HCT116 (cell line): ENCODE results near the gene IGFLR1. TPM values are rescaled to one million over a fixed set of nuclear protein-coding genes. Genes with fewer than 3 reads are reported as not detected.

Experiments used
- ATAC-seq: fragments of 200-7000 bp; cut with Tn5 transposase; 2 replicates; pipeline ENCODE4 v1.9.1; 2020; ENCODE audit warnings: mild to moderate bottlenecking, moderate library complexity
- BruUV-seq: library from RNA; stranded (reverse); fragments of 400-500 nt; replicated peaks from 2 replicates; lab custom pipeline; 2021; lab: Mats Ljungman, UMichigan
- CTCF ChIA-PET: fragments of 300-600 bp; sonication (Branson Sonifier 250); formaldehyde crosslinking; loops from one replicate; lab custom pipeline; 2021; ENCODE audit warnings: antibody characterized with exemption; lab: Charles Lee
- POLR2A ChIA-PET: fragments of 300-600, 350-600 bp; sonication (Branson Sonifier 250); formaldehyde crosslinking; loops from one replicate; lab custom pipeline; 2021; ENCODE audit warnings: antibody characterized with exemption; lab: Charles Lee
- RAD21 ChIA-PET, 2 experiments: fragments of 300-600 bp; sonication (Branson Sonifier 250); formaldehyde crosslinking; loops; one replicate each; lab custom pipeline; 2023; ENCODE audit warnings: low total read pairs in 2 of 2; ENCODE audit not compliant: uncharacterized antibody in 2 of 2, unreplicated experiment in 2 of 2, low non-redundant PET in 1 of 2; lab: Charles Lee
- DNase-seq: peaks from one replicate; pipeline ENCODE4 v3.0.0-alpha.2; 2010; ENCODE audit warnings: low read depth, low spot score
- H2AFZ ChIP-seq: fragments of 200-600 bp; shearing (Covaris generic), sonication (generic); 2 replicates; pipeline ENCODE4 v1.6.1; 2017; ENCODE audit warnings: low read depth, mixed run types, mixed read lengths, antibody characterized with exemption, low read length; ENCODE audit not compliant: poor library complexity, severe bottlenecking
- H3K27ac ChIP-seq: 2 replicates; pipeline ENCODE4 v1.5.1; 2012; ENCODE audit warnings: low read depth, low read length
- H3K27me3 ChIP-seq: fragments of 200-600 bp; sonication (generic); 2 replicates; pipeline ENCODE4 v1.6.1; 2016; ENCODE audit warnings: mixed run types, low read length, mixed read lengths; ENCODE audit not compliant: insufficient read depth
- H3K36me3 ChIP-seq, 2 experiments: fragments of 200-500 bp in 1 of 2; fragments of 200-600 bp in 1 of 2; sonication (Bioruptor generic) in 1 of 2; sonication (generic) in 1 of 2; 2 replicates each; pipeline versions ENCODE4 v1.5.1 to v1.6.1; 2014 to 2016; ENCODE audit warnings: low read length in 2 of 2, inconsistent platforms in 1 of 2, mixed read lengths in 1 of 2, mixed run types in 1 of 2; ENCODE audit not compliant: insufficient read depth in 2 of 2, control insufficient read depth in 1 of 2
- H3K4me1 ChIP-seq, 2 experiments: fragments of 200-600 bp in 1 of 2; sonication (generic) in 1 of 2; 2 replicates each; pipeline versions ENCODE4 v1.5.1 to v1.6.1; 2012 to 2017; ENCODE audit warnings: low read length in 2 of 2, inconsistent platforms in 1 of 2, mild to moderate bottlenecking in 1 of 2, mixed read lengths in 1 of 2, mixed run types in 1 of 2, moderate library complexity in 1 of 2; ENCODE audit not compliant: insufficient read depth in 2 of 2, control insufficient read depth in 1 of 2
- H3K4me2 ChIP-seq: fragments of 200-600 bp; sonication (generic); 2 replicates; pipeline ENCODE4 v1.6.1; 2017; ENCODE audit warnings: mixed run types, low read length, mixed read lengths
- H3K4me3 ChIP-seq, 2 experiments: fragments of 200-600 bp in 1 of 2; sonication (generic) in 1 of 2; replicated peaks in 1 of 2; 2 replicates each; pipeline ENCODE4 v1.5.1; 2011 to 2016; ENCODE audit warnings: low read length in 2 of 2, control low read depth in 1 of 2, low read depth in 1 of 2, mild to moderate bottlenecking in 1 of 2, mixed read lengths in 1 of 2, mixed run types in 1 of 2
- H3K79me2 ChIP-seq: fragments of 200-600 bp; sonication (generic); 2 replicates; pipeline ENCODE4 v1.6.1; 2017; ENCODE audit warnings: mild to moderate bottlenecking, mixed run types, low read length, moderate library complexity, mixed read lengths; ENCODE audit not compliant: insufficient read depth
- H3K9ac ChIP-seq: fragments of 200-600 bp; sonication (generic); 2 replicates; pipeline ENCODE4 v1.6.1; 2016; ENCODE audit warnings: low read length, mixed read lengths
- H3K9me2 ChIP-seq: fragments of 200-600 bp; sonication (generic), shearing (Covaris generic); 2 replicates; pipeline ENCODE4 v1.6.1; 2017; ENCODE audit warnings: mixed run types, mild to moderate bottlenecking, moderate library complexity; ENCODE audit not compliant: insufficient read depth
- H3K9me3 ChIP-seq, 2 experiments: fragments of 200-500 bp in 1 of 2; fragments of 200-600 bp in 1 of 2; sonication (Bioruptor generic) in 1 of 2; sonication (generic) in 1 of 2; 2 replicates each; pipeline ENCODE4 v1.6.1; 2014 to 2017; ENCODE audit warnings: low read length in 2 of 2, mixed read lengths in 2 of 2, inconsistent platforms in 1 of 2, low read depth in 1 of 2, mild to moderate bottlenecking in 1 of 2, mixed run types in 1 of 2, moderate library complexity in 1 of 2; ENCODE audit not compliant: control insufficient read depth in 1 of 2, insufficient read depth in 1 of 2
- H4K20me1 ChIP-seq: fragments of 200-600 bp; sonication (generic), shearing (Covaris generic); 2 replicates; pipeline ENCODE4 v1.6.1; 2017; ENCODE audit warnings: mixed run types, mild to moderate bottlenecking, moderate library complexity; ENCODE audit not compliant: insufficient read depth
- CBX3 ChIP-seq: IDR thresholded peaks from 2 replicates; pipeline ENCODE4 v1.6.1; 2012; ENCODE audit warnings: low read depth
- CEBPB ChIP-seq: IDR thresholded peaks from 2 replicates; pipeline ENCODE4 v1.6.1; 2012; ENCODE audit warnings: low read depth
- CTCF ChIP-seq, 3 experiments: fragments of 200-600 bp in 1 of 3; sonication (generic) in 1 of 3; IDR thresholded peaks in 2 of 3; conservative IDR thresholded peaks in 1 of 3; 2 replicates each; pipeline ENCODE4 v1.5.1; 2012 to 2017; ENCODE audit warnings: low read depth in 2 of 3, low read length in 2 of 3, antibody characterized with exemption in 1 of 3, borderline replicate concordance in 1 of 3, control low read depth in 1 of 3, mild to moderate bottlenecking in 1 of 3, mixed read lengths in 1 of 3, mixed run types in 1 of 3, moderate library complexity in 1 of 3; ENCODE audit not compliant: insufficient read depth in 1 of 3
- ELF1 ChIP-seq: IDR thresholded peaks from 2 replicates; pipeline ENCODE4 v1.6.1; 2012; ENCODE audit warnings: low read depth, borderline replicate concordance
- FOSL1 ChIP-seq: IDR thresholded peaks from 2 replicates; pipeline ENCODE4 v1.6.1; 2012; ENCODE audit warnings: low read depth
- MAX ChIP-seq: IDR thresholded peaks from 2 replicates; pipeline ENCODE4 v1.6.1; 2012
- POLR2A ChIP-seq: IDR thresholded peaks from 2 replicates; pipeline ENCODE4 v1.7.0; 2011; ENCODE audit warnings: borderline replicate concordance; ENCODE audit not compliant: insufficient read depth, insufficient read length; ENCODE audit errors: extremely low read depth
- POLR2AphosphoS5 ChIP-seq: IDR thresholded peaks from 2 replicates; pipeline ENCODE4 v1.6.1; 2011; ENCODE audit warnings: mild to moderate bottlenecking, low read depth, low read length, moderate library complexity
- RAD21 ChIP-seq: IDR thresholded peaks from 2 replicates; pipeline ENCODE4 v1.6.1; 2012; ENCODE audit warnings: low read depth, mild to moderate bottlenecking
- SP1 ChIP-seq: IDR thresholded peaks from 2 replicates; pipeline ENCODE4 v1.6.1; 2012; ENCODE audit warnings: low read depth
- SRF ChIP-seq: IDR thresholded peaks from 2 replicates; pipeline ENCODE4 v1.6.1; 2012; ENCODE audit warnings: low read depth
- TCF7L2 ChIP-seq: IDR thresholded peaks from 2 replicates; pipeline ENCODE4 v1.7.0; 2011; ENCODE audit warnings: borderline replicate concordance, inconsistent platforms; ENCODE audit not compliant: insufficient read depth, insufficient read length; ENCODE audit errors: extremely low read depth
- YY1 ChIP-seq: IDR thresholded peaks from 2 replicates; pipeline ENCODE4 v1.6.1; 2011; ENCODE audit warnings: low read length, low read depth, moderate library complexity, mild to moderate bottlenecking; ENCODE audit not compliant: insufficient replicate concordance; ENCODE audit errors: extremely low read depth
- ZBTB33 ChIP-seq: IDR thresholded peaks from 2 replicates; pipeline ENCODE4 v1.6.1; 2011; ENCODE audit warnings: mild to moderate bottlenecking, low read length, moderate library complexity; ENCODE audit not compliant: insufficient replicate concordance; ENCODE audit errors: extremely low read depth
- ZNF274 ChIP-seq: fragments of 200-500 bp; sonication (Bioruptor generic); IDR thresholded peaks from 2 replicates; pipeline ENCODE4 v1.6.1; 2014; ENCODE audit warnings: mild to moderate bottlenecking, low read depth, low read length, inconsistent platforms
- intact Hi-C: fragments of 100-400 bp; cut with micrococcal nuclease; formaldehyde crosslinking; loops from 2 replicates; pipeline ENCODE4 v1.10.0; 2022
- total RNA-seq: library from RNA; stranded (reverse); gene quantifications from one replicate; pipeline ENCODE4 v1.2.1, GENCODE V29; 2021; ENCODE audit not compliant: unreplicated experiment
- TF ChIP-seq, protein P1 (sequence below): IDR thresholded peaks from 2 replicates; pipeline ENCODE4 v1.6.1; 2012
- TF ChIP-seq, protein P2 (sequence below): IDR thresholded peaks from 2 replicates; pipeline ENCODE4 v1.6.1; 2012; ENCODE audit warnings: low read depth

The IGFLR1 gene
- total RNA-seq, 1 experiment from 2014 or later: 8.3 TPM

DNA sequence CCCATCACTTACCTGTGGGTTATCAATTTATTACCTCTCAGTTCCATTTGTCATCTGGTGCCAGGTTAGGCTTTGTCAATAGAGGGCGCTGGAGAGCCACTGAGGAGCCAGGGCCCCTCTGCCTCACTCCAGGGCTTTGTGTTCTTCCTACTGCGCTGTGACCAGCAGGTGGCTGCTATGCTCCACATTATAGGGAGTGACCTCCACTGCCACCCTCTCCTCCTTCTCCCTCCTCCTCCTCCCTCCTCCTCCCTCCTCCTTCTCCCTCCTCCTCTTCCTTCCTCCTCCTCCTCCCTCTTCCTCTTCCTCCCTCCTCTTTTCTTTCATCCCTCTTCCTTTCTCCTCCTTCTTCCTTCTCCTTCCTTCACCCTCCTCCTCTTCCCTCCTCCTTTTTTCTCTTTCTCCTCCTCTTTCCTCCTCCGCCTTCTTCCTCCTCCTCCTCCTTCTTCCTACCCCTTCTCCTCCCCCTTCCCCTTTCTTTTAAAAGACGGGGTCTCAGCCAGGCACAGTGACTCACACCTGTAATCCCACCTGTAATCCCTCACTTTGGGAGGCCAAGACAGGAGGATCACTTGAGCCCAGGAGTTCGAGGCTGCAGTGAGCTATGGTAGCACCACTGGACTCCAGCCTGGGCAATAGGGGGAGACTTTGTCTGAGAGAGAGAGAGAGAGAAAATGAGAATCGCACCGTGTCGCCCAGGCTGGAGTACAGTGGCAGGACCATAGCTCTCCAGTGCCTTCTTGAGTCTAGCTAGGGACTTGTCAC lies 48.2 kb downstream of the IGFLR1 start:
- Histone ChIP-seq H3K4me3 (no peak overlapping the region), H3K27ac (no peak overlapping the region), H2AFZ (no peak overlapping the region)
- POLR2A ChIA-PET: no interaction called here
- intact Hi-C loops: loop anchor here (1.0 to 5.0 kb wide), 3 partner anchors 22 to 237 kb away; no protein-coding TSS in a partner anchor
- CTCF ChIA-PET: interaction anchor here (1.0 to 1.9 kb wide), 8 partner anchors 9 to 341 kb away, joined by 3 to 6 read pairs (median 4); no protein-coding TSS in a partner anchor
- RAD21 ChIA-PET: interaction anchor here in 1 of 2 experiments (0.8 kb wide), 1 partner anchor 126 kb away, joined by 5 read pairs; no protein-coding TSS in a partner anchor
- DNase-seq: peak; percentile 85
- TF ChIP-seq CEBPB: no peak
- peak; percentile 95 for TF ChIP-seq RAD21
- 0 out of 2 replicates have a peak, but pooled peaks have one; percentile 26 for TF ChIP-seq SP1
- TF ChIP-seq SRF: no peak
- TF ChIP-seq MAX: no peak
- TF ChIP-seq, protein P1, sequence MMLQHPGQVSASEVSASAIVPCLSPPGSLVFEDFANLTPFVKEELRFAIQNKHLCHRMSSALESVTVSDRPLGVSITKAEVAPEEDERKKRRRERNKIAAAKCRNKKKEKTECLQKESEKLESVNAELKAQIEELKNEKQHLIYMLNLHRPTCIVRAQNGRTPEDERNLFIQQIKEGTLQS: no peak
- TF ChIP-seq FOSL1: no peak
- TF ChIP-seq CBX3: peak; percentile 12; the same call in 1 of the 2 replicates
- peak; percentile 44; the same call in 1 of the 2 replicates for TF ChIP-seq POLR2AphosphoS5
- TF ChIP-seq ZBTB33: no peak
- peak; percentile 58 for TF ChIP-seq YY1
- TF ChIP-seq ZNF274: no peak
- TF ChIP-seq POLR2A: no peak
- no peak for TF ChIP-seq ELF1
- peak; percentile 19 for TF ChIP-seq TCF7L2
- peak; percentile 98 to 99 (median 99) for TF ChIP-seq CTCF (IDR thresholded peaks at IDR 0.05 in 2 of 3, conservative IDR thresholded peaks at IDR 0.05 in 1 of 3; ENCODE audit: borderline replicate concordance in 1 of 3, insufficient read depth in 1 of 3, low read depth in 2 of 3, low read length in 2 of 3)
- TF ChIP-seq, protein P2, sequence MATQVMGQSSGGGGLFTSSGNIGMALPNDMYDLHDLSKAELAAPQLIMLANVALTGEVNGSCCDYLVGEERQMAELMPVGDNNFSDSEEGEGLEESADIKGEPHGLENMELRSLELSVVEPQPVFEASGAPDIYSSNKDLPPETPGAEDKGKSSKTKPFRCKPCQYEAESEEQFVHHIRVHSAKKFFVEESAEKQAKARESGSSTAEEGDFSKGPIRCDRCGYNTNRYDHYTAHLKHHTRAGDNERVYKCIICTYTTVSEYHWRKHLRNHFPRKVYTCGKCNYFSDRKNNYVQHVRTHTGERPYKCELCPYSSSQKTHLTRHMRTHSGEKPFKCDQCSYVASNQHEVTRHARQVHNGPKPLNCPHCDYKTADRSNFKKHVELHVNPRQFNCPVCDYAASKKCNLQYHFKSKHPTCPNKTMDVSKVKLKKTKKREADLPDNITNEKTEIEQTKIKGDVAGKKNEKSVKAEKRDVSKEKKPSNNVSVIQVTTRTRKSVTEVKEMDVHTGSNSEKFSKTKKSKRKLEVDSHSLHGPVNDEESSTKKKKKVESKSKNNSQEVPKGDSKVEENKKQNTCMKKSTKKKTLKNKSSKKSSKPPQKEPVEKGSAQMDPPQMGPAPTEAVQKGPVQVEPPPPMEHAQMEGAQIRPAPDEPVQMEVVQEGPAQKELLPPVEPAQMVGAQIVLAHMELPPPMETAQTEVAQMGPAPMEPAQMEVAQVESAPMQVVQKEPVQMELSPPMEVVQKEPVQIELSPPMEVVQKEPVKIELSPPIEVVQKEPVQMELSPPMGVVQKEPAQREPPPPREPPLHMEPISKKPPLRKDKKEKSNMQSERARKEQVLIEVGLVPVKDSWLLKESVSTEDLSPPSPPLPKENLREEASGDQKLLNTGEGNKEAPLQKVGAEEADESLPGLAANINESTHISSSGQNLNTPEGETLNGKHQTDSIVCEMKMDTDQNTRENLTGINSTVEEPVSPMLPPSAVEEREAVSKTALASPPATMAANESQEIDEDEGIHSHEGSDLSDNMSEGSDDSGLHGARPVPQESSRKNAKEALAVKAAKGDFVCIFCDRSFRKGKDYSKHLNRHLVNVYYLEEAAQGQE: no peak
- TF ChIP-seq, all 23 proteins: peak for 7
- Histone ChIP-seq H3K9ac (no peak overlapping the region), H3K9me2 (no peaks in the 10 kb centered on the region), H3K79me2 (no peaks in the 10 kb centered on the region), H3K9me3 (no peaks in the 10 kb centered on the region), H3K36me3 (no peaks in the 10 kb centered on the region), H3K4me1 (peaks cover 5 to 9% of the 10 kb centered on the region in 2 experiments; a peak in 2 of 4 replicates), H3K27me3 (no peaks in the 10 kb centered on the region), H4K20me1 (no peaks in the 10 kb centered on the region), H3K4me2 (0 out of 2 replicates have a peak overlapping the region, but pooled peaks have one; percentile 14)
- BruUV-seq: no TSS peak
- peak; percentile 99 for ATAC-seq
